ENCODE results near the gene CDH12.

The CDH12 gene

DNA sequence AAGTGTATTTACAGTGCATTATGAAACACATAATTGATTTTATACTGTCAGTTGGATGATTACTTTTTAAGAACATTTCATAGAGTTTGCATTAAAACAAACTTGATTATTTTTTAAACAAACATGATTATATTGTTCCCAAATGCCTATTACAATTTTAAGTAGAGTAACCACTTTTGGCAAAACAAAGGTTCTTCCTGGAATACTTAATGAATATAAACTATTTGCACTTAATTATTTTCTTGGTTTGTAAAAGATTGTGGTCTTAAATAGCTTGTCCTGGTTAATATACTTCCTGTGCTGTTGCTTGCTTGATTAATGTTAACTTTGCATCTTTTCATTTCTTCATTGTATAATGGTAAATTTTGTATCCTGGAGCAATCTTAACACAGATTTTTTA lies 180.0 kb downstream of the CDH12 start:
- TF ChIP-seq CTCF (IDR thresholded peaks at IDR 0.05; ENCODE audit: insufficient read depth, low read depth, low read length, missing control alignments): no peak
- no peak for DNase-seq (ENCODE audit: low read depth)
- H3K4me3 ChIP-seq (ENCODE audit: low read depth, low read length): no peak overlapping the region

GRCh38 chr5:22669345-22669744 lies 183.8 kb downstream of the CDH12 start:
- H3K4me3 ChIP-seq (ENCODE audit: low read depth, low read length): no peak overlapping the region
- TF ChIP-seq CTCF (IDR thresholded peaks at IDR 0.05; ENCODE audit: insufficient read depth, low read depth, low read length, missing control alignments): no peak
- no peak for DNase-seq (ENCODE audit: low read depth)

DNA sequence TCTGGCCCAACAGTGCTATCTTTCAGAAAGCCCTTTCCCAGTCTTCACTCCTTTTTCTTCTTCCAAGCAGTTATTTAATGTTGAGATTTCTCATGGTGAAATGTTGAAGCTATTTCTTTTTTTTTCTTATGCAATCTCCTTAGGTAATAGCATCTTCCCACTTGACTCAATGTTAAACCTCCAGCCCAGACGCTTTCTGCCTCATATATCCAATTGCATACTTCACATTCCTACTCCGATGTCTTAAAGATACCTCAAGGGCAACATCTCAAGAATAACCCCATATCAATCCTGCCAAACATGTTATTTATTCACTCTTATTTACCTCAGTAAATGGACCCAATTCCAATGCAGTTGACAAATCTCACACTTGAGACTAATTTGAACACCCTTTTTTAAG lies 187.3 kb downstream of the CDH12 start:
- H3K4me3 ChIP-seq (ENCODE audit: low read depth, low read length): no peak overlapping the region
- no peak for TF ChIP-seq CTCF (IDR thresholded peaks at IDR 0.05; ENCODE audit: insufficient read depth, low read depth, low read length, missing control alignments)
- DNase-seq (ENCODE audit: low read depth): no peak

DNA sequence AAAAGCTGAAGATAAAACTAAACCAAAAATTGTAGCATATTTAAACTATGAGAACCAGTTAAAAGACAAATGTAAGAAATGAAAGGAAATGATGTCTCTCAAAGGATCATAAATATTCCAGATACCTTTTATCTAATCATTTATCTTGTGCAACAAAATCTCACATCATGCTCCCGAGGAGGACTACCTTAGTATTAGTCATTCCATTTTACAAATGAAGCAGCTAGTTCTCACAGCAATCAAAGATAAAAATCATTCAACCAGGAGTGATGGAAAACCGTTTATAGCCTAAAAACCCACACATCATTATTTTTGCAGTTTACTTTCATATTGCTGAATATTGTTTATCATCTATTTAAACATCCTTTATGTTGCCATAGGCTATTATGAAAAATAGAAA lies 190.0 kb downstream of the CDH12 start:
- no peak overlapping the region for H3K4me3 ChIP-seq (ENCODE audit: low read depth, low read length)
- no peak for DNase-seq (ENCODE audit: low read depth)
- no peak for TF ChIP-seq CTCF (IDR thresholded peaks at IDR 0.05; ENCODE audit: insufficient read depth, low read depth, low read length, missing control alignments)

- no peak overlapping the region for H3K4me3 ChIP-seq (ENCODE audit: low read depth, low read length)
- DNase-seq (ENCODE audit: low read depth): no peak
- TF ChIP-seq CTCF (IDR thresholded peaks at IDR 0.05; ENCODE audit: insufficient read depth, low read depth, low read length, missing control alignments): no peak
Measured at GRCh38 chr5:22662391-22662790, 190.8 kb downstream of the CDH12 start.

- DNase-seq (ENCODE audit: low read depth): no peak
- H3K4me3 ChIP-seq (ENCODE audit: low read depth, low read length): no peak overlapping the region
- TF ChIP-seq CTCF (IDR thresholded peaks at IDR 0.05; ENCODE audit: insufficient read depth, low read depth, low read length, missing control alignments): no peak
Measured at GRCh38 chr5:22651355-22651754, 201.8 kb downstream of the CDH12 start.

DNA sequence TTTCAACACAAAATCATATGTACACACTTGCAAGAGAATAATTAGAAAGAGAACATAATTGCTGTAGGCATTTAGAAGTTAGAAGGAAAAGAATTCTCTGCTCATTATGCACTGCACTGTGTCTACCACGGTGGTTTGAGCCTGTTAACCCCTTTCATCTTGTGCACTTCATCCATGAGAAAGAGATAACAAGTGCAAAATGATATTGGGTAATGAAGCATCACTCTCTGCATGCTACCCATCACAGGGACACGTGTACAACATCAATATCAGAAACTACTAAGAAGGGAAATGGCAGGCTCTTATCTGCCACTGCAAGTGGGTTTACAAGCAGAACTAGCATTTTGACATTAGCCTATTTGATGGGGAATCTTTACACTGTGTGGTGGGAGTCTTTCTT lies 202.6 kb downstream of the CDH12 start:
- TF ChIP-seq CTCF (IDR thresholded peaks at IDR 0.05; ENCODE audit: insufficient read depth, low read depth, low read length, missing control alignments): no peak
- H3K4me3 ChIP-seq (ENCODE audit: low read depth, low read length): no peak overlapping the region
- DNase-seq (ENCODE audit: low read depth): no peak
